ENCODE results near the gene NFS1. TPM values are rescaled to one million over a fixed set of nuclear protein-coding genes. Genes with fewer than 3 reads are reported as not detected.
"Not testable (repeated sequence)": the region's sequence is repeated elsewhere in the genome, so short reads cannot be mapped to it uniquely, and the experiment has no call there.

Gene NFS1
- 26.0 and 29.4 TPM in 2 replicates for total RNA-seq
- long read RNA-seq, transcript NFS1-204 (13 exons, 1,956 nt) = minor isoform, 11 of 57 reads
- long read RNA-seq, transcript NFS1-203 (13 exons, 3,012 nt) = major isoform, 38 of 57 reads
- long read RNA-seq, partial matches to known transcripts = 0 of 57 reads
- long read RNA-seq, other reads (novel, unspliced or antisense) = 6 of 57 reads

DNA sequence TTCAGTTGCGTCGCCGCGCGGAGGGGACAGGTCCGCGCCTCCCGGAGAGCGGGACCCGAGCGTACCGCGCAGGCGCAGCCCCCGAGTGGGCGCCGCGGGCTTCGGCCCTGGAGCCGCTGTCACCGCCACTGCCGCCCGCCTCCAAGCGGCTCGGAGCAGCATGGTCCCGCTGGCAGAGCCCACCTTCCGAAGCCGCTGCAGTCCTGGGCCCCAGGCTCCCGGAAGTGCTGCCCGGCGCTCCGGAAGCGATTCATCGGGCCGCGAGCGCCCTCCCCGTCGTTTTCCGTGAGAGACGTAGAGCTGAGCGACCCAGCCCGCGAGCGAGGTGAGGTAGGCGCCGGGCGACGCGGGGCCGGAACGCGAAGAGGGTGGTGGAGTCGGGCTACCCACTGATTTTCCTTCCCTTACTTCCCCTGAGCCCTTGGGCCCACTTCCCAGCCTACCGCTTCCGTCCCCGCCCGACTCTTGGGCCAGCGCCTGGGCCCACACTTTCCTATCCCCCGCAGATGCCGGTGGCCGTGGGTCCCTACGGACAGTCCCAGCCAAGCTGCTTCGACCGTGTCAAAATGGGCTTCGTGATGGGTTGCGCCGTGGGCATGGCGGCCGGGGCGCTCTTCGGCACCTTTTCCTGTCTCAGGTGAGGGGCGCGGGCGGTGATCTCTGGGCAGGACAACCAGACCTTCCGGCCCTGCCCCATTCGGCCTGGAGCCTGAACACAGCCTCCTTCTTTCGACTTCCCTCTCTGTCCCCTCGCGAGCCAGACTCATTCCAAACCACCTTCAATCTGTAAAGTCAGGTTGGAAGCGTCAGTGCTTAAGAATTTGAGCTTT is at the start of gene NFS1, which contains the start of gene ROMO1:
NFS1 (minus strand) TSS at position 226 of the 830 bp plus-strand sequence; CDS start at position 162, 64 bp downstream.
ROMO1 (plus strand) TSS at position 279 of the 830 bp plus-strand sequence; CDS start at position 507, 228 bp downstream.
- peak; percentile 94 for DNase-seq (ENCODE audit: extremely low spot score, unreplicated experiment)
- TF ChIP-seq, protein P1, sequence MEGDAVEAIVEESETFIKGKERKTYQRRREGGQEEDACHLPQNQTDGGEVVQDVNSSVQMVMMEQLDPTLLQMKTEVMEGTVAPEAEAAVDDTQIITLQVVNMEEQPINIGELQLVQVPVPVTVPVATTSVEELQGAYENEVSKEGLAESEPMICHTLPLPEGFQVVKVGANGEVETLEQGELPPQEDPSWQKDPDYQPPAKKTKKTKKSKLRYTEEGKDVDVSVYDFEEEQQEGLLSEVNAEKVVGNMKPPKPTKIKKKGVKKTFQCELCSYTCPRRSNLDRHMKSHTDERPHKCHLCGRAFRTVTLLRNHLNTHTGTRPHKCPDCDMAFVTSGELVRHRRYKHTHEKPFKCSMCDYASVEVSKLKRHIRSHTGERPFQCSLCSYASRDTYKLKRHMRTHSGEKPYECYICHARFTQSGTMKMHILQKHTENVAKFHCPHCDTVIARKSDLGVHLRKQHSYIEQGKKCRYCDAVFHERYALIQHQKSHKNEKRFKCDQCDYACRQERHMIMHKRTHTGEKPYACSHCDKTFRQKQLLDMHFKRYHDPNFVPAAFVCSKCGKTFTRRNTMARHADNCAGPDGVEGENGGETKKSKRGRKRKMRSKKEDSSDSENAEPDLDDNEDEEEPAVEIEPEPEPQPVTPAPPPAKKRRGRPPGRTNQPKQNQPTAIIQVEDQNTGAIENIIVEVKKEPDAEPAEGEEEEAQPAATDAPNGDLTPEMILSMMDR (IDR thresholded peaks at IDR 0.05) = peak; percentile 26
- peak within 1 kb of the TSS; percentile 90 for H3K4me3 Mint-ChIP-seq (ENCODE audit: unreplicated experiment)
- peaks cover 29% of the 10 kb centered on the region for H3K36me3 Mint-ChIP-seq (ENCODE audit: unreplicated experiment)
- H3K27me3 Mint-ChIP-seq (ENCODE audit: unreplicated experiment) = no peaks in the 10 kb centered on the region
- no peaks in the 10 kb centered on the region for H3K9me3 Mint-ChIP-seq (ENCODE audit: unreplicated experiment)
- peaks cover 32% of the 10 kb centered on the region for H3K4me1 Mint-ChIP-seq (ENCODE audit: unreplicated experiment)
- peak within 1 kb of the TSS; percentile 96 for H3K27ac Mint-ChIP-seq (ENCODE audit: unreplicated experiment)

DNA sequence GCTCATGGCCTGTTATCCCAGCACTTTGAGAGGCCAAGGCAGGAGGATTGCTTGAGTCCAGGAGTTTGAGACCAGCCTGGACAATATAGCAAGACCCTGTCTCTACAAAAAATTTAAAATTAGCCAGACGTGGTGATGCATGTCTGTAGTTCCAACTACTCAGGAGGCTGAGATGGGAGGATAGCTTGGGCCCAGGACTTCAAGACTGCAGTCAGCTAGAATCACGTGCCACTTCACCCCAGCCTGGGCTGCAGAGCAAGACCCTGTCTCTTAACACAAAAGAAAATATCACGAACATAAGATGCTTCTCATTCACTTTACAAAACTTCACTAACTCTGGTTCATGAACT is 45.3 kb upstream of the NFS1 start:
- Mint-ChIP-seq H3K27ac (ENCODE audit: unreplicated experiment) (peak overlapping the region; percentile 98), H3K36me3 (ENCODE audit: unreplicated experiment) (peaks cover 13% of the 10 kb centered on the region), H3K4me1 (ENCODE audit: unreplicated experiment) (peaks cover 33% of the 10 kb centered on the region)
- not testable (repeated sequence) for DNase-seq (ENCODE audit: extremely low spot score, unreplicated experiment); H3K27me3 Mint-ChIP-seq (ENCODE audit: unreplicated experiment); H3K4me3 Mint-ChIP-seq (ENCODE audit: unreplicated experiment); H3K9me3 Mint-ChIP-seq (ENCODE audit: unreplicated experiment)

DNA sequence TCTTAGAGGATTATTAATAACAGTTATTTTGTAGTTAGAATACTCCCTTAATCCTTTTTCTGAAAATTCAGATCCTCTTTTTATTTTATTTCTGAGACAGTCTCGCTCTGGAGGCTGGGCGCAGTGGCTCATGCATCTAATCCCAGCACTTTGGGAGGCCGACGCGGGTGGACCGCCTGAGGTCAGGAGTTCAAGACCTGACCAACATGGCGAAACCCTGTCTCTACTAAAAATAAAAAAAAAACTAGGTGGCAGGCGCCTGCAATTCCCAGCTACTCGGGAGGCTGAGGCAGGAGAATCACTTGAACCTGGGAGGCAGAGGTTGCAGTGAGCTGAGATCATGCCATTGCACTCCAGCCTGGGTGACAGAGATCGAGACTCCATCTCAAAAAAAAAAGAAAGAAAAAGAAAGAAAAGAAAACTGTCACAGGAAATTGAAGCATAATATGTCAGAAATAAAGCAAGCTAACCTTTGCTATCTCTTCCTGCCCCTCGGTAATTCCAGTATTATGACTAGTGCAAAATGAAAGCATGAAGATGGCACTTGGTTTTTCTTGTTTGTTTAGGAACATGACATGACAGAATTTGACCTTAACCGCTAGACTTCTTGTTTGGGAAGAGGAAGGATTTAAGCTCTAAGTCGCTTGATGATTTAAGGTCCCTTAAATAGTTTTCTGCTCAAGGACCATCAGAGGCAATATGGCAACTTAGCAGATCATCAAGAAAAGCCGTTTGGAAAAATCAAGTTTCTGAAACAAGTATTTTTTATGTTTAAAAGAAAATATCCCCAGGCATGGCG is 44.7 kb upstream of the NFS1 start:
- Mint-ChIP-seq H3K27ac (ENCODE audit: unreplicated experiment) (peak overlapping the region; percentile 98), H3K4me1 (ENCODE audit: unreplicated experiment) (peaks cover 37% of the 10 kb centered on the region), H3K9me3 (ENCODE audit: unreplicated experiment) (no peaks in the 10 kb centered on the region), H3K36me3 (ENCODE audit: unreplicated experiment) (peaks cover 16% of the 10 kb centered on the region), H3K27me3 (ENCODE audit: unreplicated experiment) (no peaks in the 10 kb centered on the region), H3K4me3 (ENCODE audit: unreplicated experiment) (peak overlapping the region; percentile 100)
- DNase-seq (ENCODE audit: extremely low spot score, unreplicated experiment) = no peak
- TF ChIP-seq, protein P1 (IDR thresholded peaks at IDR 0.05) = no peak

DNA sequence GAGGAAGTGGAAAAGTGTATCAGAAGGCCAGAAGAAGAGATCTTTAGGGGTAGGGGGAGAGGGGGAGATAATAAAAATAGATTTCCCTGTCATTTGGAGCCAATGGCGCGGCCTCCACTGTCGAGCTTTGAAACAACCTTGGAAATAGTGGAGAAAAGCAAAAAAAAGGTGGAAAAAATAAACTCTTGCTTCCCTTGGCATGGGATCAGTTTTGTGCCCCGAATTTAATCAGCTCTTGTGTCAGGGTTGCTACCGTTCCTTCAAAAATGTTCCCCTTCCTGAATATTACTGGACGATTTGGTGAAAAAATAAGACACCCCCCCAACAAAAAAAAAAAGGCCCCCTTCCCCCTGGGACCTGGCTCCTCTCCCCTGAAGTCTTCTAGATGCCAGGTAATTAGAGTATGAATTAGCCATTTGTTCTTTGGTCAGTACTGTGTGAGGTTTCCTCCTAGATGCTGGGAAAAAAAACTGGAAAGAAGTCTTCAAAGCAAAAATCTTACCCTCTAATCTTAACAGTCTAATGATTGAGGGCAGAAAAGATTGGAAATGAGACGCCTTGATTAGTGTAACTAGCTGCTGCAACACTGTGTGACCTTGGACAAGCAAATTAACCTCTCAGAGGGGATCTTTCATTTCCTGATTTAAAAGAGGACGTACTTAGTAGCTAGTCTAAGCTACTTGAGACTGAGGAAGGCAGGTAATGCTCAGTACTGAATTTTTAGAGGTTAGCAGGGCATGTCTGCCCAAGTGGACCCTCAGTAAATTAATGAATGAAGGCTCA is 43.8 kb upstream of the NFS1 start:
- TF ChIP-seq, protein P1 (IDR thresholded peaks at IDR 0.05) = no peak
- Mint-ChIP-seq H3K4me1 (ENCODE audit: unreplicated experiment) (peaks cover 45% of the 10 kb centered on the region), H3K27me3 (ENCODE audit: unreplicated experiment) (no peaks in the 10 kb centered on the region), H3K27ac (ENCODE audit: unreplicated experiment) (peak overlapping the region; percentile 98), H3K9me3 (ENCODE audit: unreplicated experiment) (no peaks in the 10 kb centered on the region), H3K36me3 (ENCODE audit: unreplicated experiment) (peaks cover 25% of the 10 kb centered on the region), H3K4me3 (ENCODE audit: unreplicated experiment) (peak overlapping the region; percentile 100)
- DNase-seq (ENCODE audit: extremely low spot score, unreplicated experiment) = no peak

Data from osteocyte (in vitro differentiated cells).